ENCODE data around the gene RXRA.

DNA sequence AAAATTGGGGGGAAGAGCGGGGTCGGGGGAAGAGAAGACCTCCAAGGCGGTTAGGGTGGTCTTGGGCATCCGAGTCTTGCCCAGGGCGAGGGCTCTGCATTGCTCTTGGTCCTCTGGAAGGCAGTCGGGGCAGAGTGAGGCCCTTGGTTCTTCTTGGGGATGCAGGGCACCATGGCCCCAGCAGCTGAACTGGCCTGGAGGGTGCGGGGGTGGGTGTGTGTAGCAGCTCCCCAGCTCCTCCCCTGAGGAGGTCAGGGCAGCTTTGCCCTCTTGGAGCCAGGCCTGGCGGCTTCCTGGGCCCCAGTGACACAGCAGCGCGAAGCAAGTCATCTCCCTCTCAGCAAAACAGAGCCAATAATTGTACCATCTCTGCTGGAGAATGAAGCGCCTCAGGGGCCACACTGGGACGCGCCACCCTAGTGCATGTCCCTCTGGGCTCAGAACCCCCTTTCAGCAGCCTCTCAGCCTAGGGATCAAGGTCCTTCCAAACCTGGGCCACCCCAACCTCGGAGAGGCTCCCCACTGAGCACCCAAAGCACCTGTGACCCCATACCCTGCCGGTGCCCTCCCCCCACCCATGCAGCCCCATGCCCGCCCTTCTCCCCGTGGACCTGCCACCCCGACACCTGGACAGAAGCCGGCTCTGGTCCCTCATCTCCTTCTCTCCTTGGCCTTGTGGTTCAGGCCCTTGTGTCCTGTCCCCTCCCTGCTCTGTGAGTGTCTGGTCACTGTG is 10.4 kb upstream of the RXRA start:
- TF ChIP-seq, protein P1, sequence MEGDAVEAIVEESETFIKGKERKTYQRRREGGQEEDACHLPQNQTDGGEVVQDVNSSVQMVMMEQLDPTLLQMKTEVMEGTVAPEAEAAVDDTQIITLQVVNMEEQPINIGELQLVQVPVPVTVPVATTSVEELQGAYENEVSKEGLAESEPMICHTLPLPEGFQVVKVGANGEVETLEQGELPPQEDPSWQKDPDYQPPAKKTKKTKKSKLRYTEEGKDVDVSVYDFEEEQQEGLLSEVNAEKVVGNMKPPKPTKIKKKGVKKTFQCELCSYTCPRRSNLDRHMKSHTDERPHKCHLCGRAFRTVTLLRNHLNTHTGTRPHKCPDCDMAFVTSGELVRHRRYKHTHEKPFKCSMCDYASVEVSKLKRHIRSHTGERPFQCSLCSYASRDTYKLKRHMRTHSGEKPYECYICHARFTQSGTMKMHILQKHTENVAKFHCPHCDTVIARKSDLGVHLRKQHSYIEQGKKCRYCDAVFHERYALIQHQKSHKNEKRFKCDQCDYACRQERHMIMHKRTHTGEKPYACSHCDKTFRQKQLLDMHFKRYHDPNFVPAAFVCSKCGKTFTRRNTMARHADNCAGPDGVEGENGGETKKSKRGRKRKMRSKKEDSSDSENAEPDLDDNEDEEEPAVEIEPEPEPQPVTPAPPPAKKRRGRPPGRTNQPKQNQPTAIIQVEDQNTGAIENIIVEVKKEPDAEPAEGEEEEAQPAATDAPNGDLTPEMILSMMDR (IDR thresholded peaks at IDR 0.05) = no peak
- TF ChIP-seq POLR2AphosphoS5 (IDR thresholded peaks at IDR 0.05; ENCODE audit: insufficient read depth in 1 of 2, low read depth in 1 of 2) = no peak
- TF ChIP-seq POLR2A (IDR thresholded peaks at IDR 0.05) = no peak

Measured in vagina (tissue), 2 donors.